ENCODE measurements around the gene BRINP1.

Gene BRINP1

GRCh38 chr9:119337573-119337972 is 31.7 kb downstream of the BRINP1 start:
- no peak for DNase-seq

- DNase-seq: no peak
Measured at GRCh38 chr9:119334745-119335144, 34.5 kb downstream of the BRINP1 start.

GRCh38 chr9:119333507-119334229 is 35.6 kb downstream of the BRINP1 start:
- DNase-seq: no peak

- no peak for DNase-seq
Measured at GRCh38 chr9:119332522-119332921, 36.7 kb downstream of the BRINP1 start.

GRCh38 chr9:119322184-119322583 is 47.1 kb downstream of the BRINP1 start:
- no peak for DNase-seq

- DNase-seq: no peak
Measured at GRCh38 chr9:119318371-119318770, 50.9 kb downstream of the BRINP1 start.

- DNase-seq: no peak
Measured at GRCh38 chr9:119313846-119314245, 55.4 kb downstream of the BRINP1 start.

GRCh38 chr9:119310741-119311140 is 58.5 kb downstream of the BRINP1 start:
- no peak for DNase-seq

- no peak for DNase-seq
Measured at GRCh38 chr9:119307471-119307870, 61.8 kb downstream of the BRINP1 start.

GRCh38 chr9:119304555-119304954 is 64.7 kb downstream of the BRINP1 start:
- no peak for DNase-seq

- DNase-seq: no peak
Measured at GRCh38 chr9:119302988-119303698, 66.1 kb downstream of the BRINP1 start.

- no peak for DNase-seq
Measured at GRCh38 chr9:119298076-119298853, 71.0 kb downstream of the BRINP1 start.

GRCh38 chr9:119291554-119291953 is 77.7 kb downstream of the BRINP1 start:
- no peak for DNase-seq

- DNase-seq: peak in 1 of 2 donors; percentile 38
Measured at GRCh38 chr9:119289740-119290433, 79.3 kb downstream of the BRINP1 start.

- DNase-seq: no peak
Measured at GRCh38 chr9:119284587-119285337, 84.5 kb downstream of the BRINP1 start.

- DNase-seq: no peak
Measured at GRCh38 chr9:119284118-119284517, 85.1 kb downstream of the BRINP1 start.

GRCh38 chr9:119283078-119283794 is 86.0 kb downstream of the BRINP1 start:
- no peak for DNase-seq

- DNase-seq: no peak
Measured at GRCh38 chr9:119282476-119283077, 86.7 kb downstream of the BRINP1 start.

- no peak for DNase-seq
Measured at GRCh38 chr9:119280740-119281485, 88.3 kb downstream of the BRINP1 start.

- DNase-seq: no peak
Measured at GRCh38 chr9:119278171-119278570, 91.1 kb downstream of the BRINP1 start.

Measured in bone marrow (tissue), 2 donors.